Esophagus muscularis mucosa (tissue), 3 donors: ENCODE results near the gene SUPT3H.

Source experiments
- CTCF ChIP-seq, 3 experiments: fragments of 200-600 bp in 2 of 3; fragments of 450-650 bp in 1 of 3; sonication (generic) in 2 of 3; IDR thresholded peaks; one replicate each; pipeline ENCODE4 v1.5.1; 2017 to 2019; ENCODE audit warnings: antibody characterized with exemption in 3 of 3, mild to moderate bottlenecking in 2 of 3, moderate library complexity in 1 of 3
- POLR2A ChIP-seq: fragments of 450-650 bp; IDR thresholded peaks from one replicate; pipeline ENCODE4 v1.6.1; 2017; ENCODE audit warnings: antibody characterized with exemption, moderate library complexity, mild to moderate bottlenecking, low read depth

- TF ChIP-seq CTCF (IDR thresholded peaks at IDR 0.05) (no peak), POLR2A (no peak)
Measured at GRCh38 chr6:44931385-44931784, 446.3 kb downstream of the SUPT3H start.
